PC-3 (cell line): ENCODE measurements around the gene RHOT2.

Experiments
- EZH2 ChIP-seq: fragments of 300-600 bp; sonication (generic); IDR thresholded peaks from one replicate; pipeline ENCODE4 v1.6.1; 2017; ENCODE audit warnings: antibody characterized with exemption, mild to moderate bottlenecking, low read length; ENCODE audit not compliant: unreplicated experiment
- EZH2phosphoT487 ChIP-seq: fragments of 300-600 bp; sonication (generic); IDR thresholded peaks from 2 replicates; pipeline ENCODE4 v1.6.1; 2018; ENCODE audit warnings: mild to moderate bottlenecking, antibody characterized with exemption, low read length, borderline replicate concordance
- TF ChIP-seq, protein P1 (sequence below): fragments of 300-600 bp; sonication (generic); conservative IDR thresholded peaks from 2 replicates; pipeline ENCODE4 v1.5.1; 2017; ENCODE audit warnings: antibody characterized with exemption, low read depth, mild to moderate bottlenecking, low read length

- TF ChIP-seq EZH2phosphoT487 (no peak), EZH2 (no peak)
- TF ChIP-seq, protein P1, sequence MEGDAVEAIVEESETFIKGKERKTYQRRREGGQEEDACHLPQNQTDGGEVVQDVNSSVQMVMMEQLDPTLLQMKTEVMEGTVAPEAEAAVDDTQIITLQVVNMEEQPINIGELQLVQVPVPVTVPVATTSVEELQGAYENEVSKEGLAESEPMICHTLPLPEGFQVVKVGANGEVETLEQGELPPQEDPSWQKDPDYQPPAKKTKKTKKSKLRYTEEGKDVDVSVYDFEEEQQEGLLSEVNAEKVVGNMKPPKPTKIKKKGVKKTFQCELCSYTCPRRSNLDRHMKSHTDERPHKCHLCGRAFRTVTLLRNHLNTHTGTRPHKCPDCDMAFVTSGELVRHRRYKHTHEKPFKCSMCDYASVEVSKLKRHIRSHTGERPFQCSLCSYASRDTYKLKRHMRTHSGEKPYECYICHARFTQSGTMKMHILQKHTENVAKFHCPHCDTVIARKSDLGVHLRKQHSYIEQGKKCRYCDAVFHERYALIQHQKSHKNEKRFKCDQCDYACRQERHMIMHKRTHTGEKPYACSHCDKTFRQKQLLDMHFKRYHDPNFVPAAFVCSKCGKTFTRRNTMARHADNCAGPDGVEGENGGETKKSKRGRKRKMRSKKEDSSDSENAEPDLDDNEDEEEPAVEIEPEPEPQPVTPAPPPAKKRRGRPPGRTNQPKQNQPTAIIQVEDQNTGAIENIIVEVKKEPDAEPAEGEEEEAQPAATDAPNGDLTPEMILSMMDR, result peak; percentile 19; the same call in 1 of the 2 replicates
Observed at GRCh38 chr16:680967-681745, 13.2 kb downstream of the RHOT2 start.
